ENCODE results near the gene CDKN2C.
"Not testable (repeated sequence)": the region's sequence is repeated elsewhere in the genome, so short reads cannot be mapped to it uniquely, and the experiment has no call there.

Gene CDKN2C

GRCh38 chr1:50969611-50970508 is at the start of gene CDKN2C:
Gene CDKN2C, plus strand, starts transcription at chr1:50970245. Its CDS starts 124 bp downstream, at chr1:50970369.
- peak; percentile 95 for DNase-seq

- DNase-seq: no peak
These were observed 49.6 kb upstream of the CDKN2C start for GRCh38 chr1:50920409-50920808.

- no peak for DNase-seq
These were observed 49.0 kb upstream of the CDKN2C start for GRCh38 chr1:50921029-50921428.

- DNase-seq: no peak
These were observed 46.5 kb upstream of the CDKN2C start for GRCh38 chr1:50923564-50923963.

- peak; percentile 72 for DNase-seq
These were observed 40.6 kb upstream of the CDKN2C start for GRCh38 chr1:50929376-50929958.

GRCh38 chr1:50930193-50930592 is 39.9 kb upstream of the CDKN2C start:
- no peak for DNase-seq

- DNase-seq: peak; percentile 46
These were observed 38.9 kb upstream of the CDKN2C start for GRCh38 chr1:50930965-50931737.

GRCh38 chr1:50932043-50932442 is 38.0 kb upstream of the CDKN2C start:
- not testable (repeated sequence) for DNase-seq

GRCh38 chr1:50933770-50934169 is 36.3 kb upstream of the CDKN2C start:
- not testable (repeated sequence) for DNase-seq

GRCh38 chr1:50934838-50935237 is 35.2 kb upstream of the CDKN2C start:
- no peak for DNase-seq

GRCh38 chr1:50935276-50935675 is 34.8 kb upstream of the CDKN2C start:
- DNase-seq: not testable (repeated sequence)

GRCh38 chr1:50936321-50936720 is 33.7 kb upstream of the CDKN2C start:
- no peak for DNase-seq

GRCh38 chr1:50940291-50940690 is 29.8 kb upstream of the CDKN2C start:
- DNase-seq: no peak

GRCh38 chr1:50942334-50942733 is 27.7 kb upstream of the CDKN2C start:
- no peak for DNase-seq

GRCh38 chr1:50949286-50949982 is 20.6 kb upstream of the CDKN2C start:
- peak; percentile 11 for DNase-seq

GRCh38 chr1:50950396-50950795 is 19.6 kb upstream of the CDKN2C start:
- no peak for DNase-seq

GRCh38 chr1:50952566-50952965 is 17.5 kb upstream of the CDKN2C start:
- not testable (repeated sequence) for DNase-seq

GRCh38 chr1:50955116-50955515 is 14.9 kb upstream of the CDKN2C start:
- no peak for DNase-seq

- peak; percentile 63 for DNase-seq
These were observed 10.6 kb upstream of the CDKN2C start for GRCh38 chr1:50959303-50959912.

- peak; percentile 98 for DNase-seq
These were observed 9.9 kb upstream of the CDKN2C start, which contains the start of gene FAF1 for GRCh38 chr1:50959913-50960844. Gene FAF1, minus strand, starts transcription at chr1:50960267. Its CDS starts 456 bp downstream, at chr1:50959811.

- no peak for DNase-seq
These were observed 5.2 kb upstream of the CDKN2C start for GRCh38 chr1:50964863-50965262.

Measured in OCI-M1 (cell line).